Liver (tissue), 9 donors: ENCODE measurements around the gene DEXI. TPM values are rescaled to one million over a fixed set of nuclear protein-coding genes. Genes with fewer than 3 reads are reported as not detected.
A peak's percentile ranks its signal among the peaks of the same experiment; 100 is the strongest.
"Not testable (repeated sequence)": the region's sequence is repeated elsewhere in the genome, so short reads cannot be mapped to it uniquely, and the experiment has no call there.

Source experiments
- DNase-seq: peaks from one replicate; pipeline ENCODE4 v3.0.0-alpha.2; 2017; ENCODE audit warnings: low spot score
- H3K27ac ChIP-seq, 2 donors: one replicate each; pipeline ENCODE4 v1.7.0; 2013; ENCODE audit warnings: inconsistent platforms in 2 of 2, low read length in 2 of 2, control low read depth in 1 of 2, low read depth in 1 of 2, mild to moderate bottlenecking in 1 of 2
- H3K27me3 ChIP-seq, 4 donors: one replicate each; pipeline versions ENCODE4 v1.6.1 to v1.7.0; 2013; ENCODE audit warnings: low read length in 3 of 4, inconsistent platforms in 1 of 4, mild to moderate bottlenecking in 1 of 4, moderate library complexity in 1 of 4; ENCODE audit not compliant: control insufficient read depth in 4 of 4, insufficient read depth in 4 of 4
- H3K36me3 ChIP-seq, 4 donors: one replicate each; pipeline versions ENCODE4 v1.6.1 to v1.7.0; 2013; ENCODE audit warnings: low read length in 3 of 4, mild to moderate bottlenecking in 3 of 4, low read depth in 1 of 4, moderate library complexity in 1 of 4; ENCODE audit not compliant: control insufficient read depth in 4 of 4, insufficient read depth in 3 of 4
- H3K4me1 ChIP-seq, 4 donors: one replicate each; pipeline versions ENCODE4 v1.6.1 to v1.7.0; 2013; ENCODE audit warnings: low read length in 3 of 4, mild to moderate bottlenecking in 3 of 4, moderate library complexity in 1 of 4; ENCODE audit not compliant: control insufficient read depth in 4 of 4, insufficient read depth in 4 of 4
- H3K4me3 ChIP-seq, 3 donors: one replicate each; pipeline versions ENCODE4 v1.6.1 to v1.7.0; 2013; ENCODE audit warnings: low read length in 3 of 3, control low read depth in 1 of 3, low read depth in 1 of 3, mild to moderate bottlenecking in 1 of 3
- H3K9ac ChIP-seq, 2 donors: one replicate each; pipeline ENCODE4 v1.7.0; 2013; ENCODE audit warnings: low read length in 2 of 2, mild to moderate bottlenecking in 2 of 2, moderate library complexity in 2 of 2, control low read depth in 1 of 2, low read depth in 1 of 2
- H3K9me3 ChIP-seq, 4 donors: one replicate each; pipeline versions ENCODE4 v1.6.1 to v1.7.0; 2013; ENCODE audit warnings: low read length in 3 of 4; ENCODE audit not compliant: control insufficient read depth in 4 of 4
- CTCF ChIP-seq: fragments of 150-350 bp; IDR thresholded peaks from 2 replicates; pipeline ENCODE4 v1.5.1; 2017; ENCODE audit warnings: improper control_type of control experiment, low read depth, low read length; ENCODE audit not compliant: missing input control
- FOXA1 ChIP-seq: IDR thresholded peaks from 2 replicates; pipeline ENCODE4 v1.6.1; 2016; ENCODE audit warnings: antibody characterized with exemption
- FOXA2 ChIP-seq: IDR thresholded peaks from 2 replicates; pipeline ENCODE4 v1.6.1; 2016; ENCODE audit warnings: antibody characterized with exemption
- GABPA ChIP-seq, 2 donors: IDR thresholded peaks in 1 of 2; conservative IDR thresholded peaks in 1 of 2; 2 replicates each; pipeline ENCODE4 v1.6.1; 2016; ENCODE audit warnings: antibody characterized with exemption in 2 of 2, mild to moderate bottlenecking in 1 of 2, moderate library complexity in 1 of 2
- HNF4A ChIP-seq, 2 donors: conservative IDR thresholded peaks; 2 replicates each; pipeline ENCODE4 v1.6.1; 2016; ENCODE audit warnings: antibody characterized with exemption in 2 of 2, mild to moderate bottlenecking in 2 of 2
- JUND ChIP-seq, 2 donors: IDR thresholded peaks; 2 replicates each; pipeline ENCODE4 v1.6.1; 2016; ENCODE audit warnings: antibody characterized with exemption in 2 of 2
- MAX ChIP-seq: IDR thresholded peaks from 2 replicates; pipeline ENCODE4 v1.6.1; 2016; ENCODE audit warnings: antibody characterized with exemption
- NR2F2 ChIP-seq: IDR thresholded peaks from 2 replicates; pipeline ENCODE4 v1.6.1; 2016; ENCODE audit warnings: antibody characterized with exemption
- RAD21 ChIP-seq, 2 donors: IDR thresholded peaks; 2 replicates each; pipeline ENCODE4 v1.6.1; 2016; ENCODE audit warnings: antibody characterized with exemption in 2 of 2, mild to moderate bottlenecking in 2 of 2
- REST ChIP-seq: IDR thresholded peaks from 2 replicates; pipeline ENCODE4 v1.6.1; 2016; ENCODE audit warnings: antibody characterized with exemption, mild to moderate bottlenecking
- RXRA ChIP-seq, 2 donors: IDR thresholded peaks; 2 replicates each; pipeline ENCODE4 v1.6.1; 2017 to 2018; ENCODE audit warnings: antibody characterized with exemption in 2 of 2, mild to moderate bottlenecking in 1 of 2
- SP1 ChIP-seq: IDR thresholded peaks from 2 replicates; pipeline ENCODE4 v1.6.1; 2018; ENCODE audit warnings: antibody characterized with exemption, mild to moderate bottlenecking
- TAF1 ChIP-seq: conservative IDR thresholded peaks from 2 replicates; pipeline ENCODE4 v1.6.1; 2016; ENCODE audit warnings: antibody characterized with exemption, mild to moderate bottlenecking
- YY1 ChIP-seq: IDR thresholded peaks from 2 replicates; pipeline ENCODE4 v1.6.1; 2016; ENCODE audit warnings: antibody characterized with exemption, mild to moderate bottlenecking
- ZBTB33 ChIP-seq: IDR thresholded peaks from 2 replicates; pipeline ENCODE4 v1.6.1; 2016; ENCODE audit warnings: antibody characterized with exemption
- WGBS: extraction: QIAGEN DNeasy Blood & Tissue Kit; methylation state at CpG from one replicate; pipeline ENCODE4 v1.1.7; 2013; 5-methylcytosine and 5-hydroxymethylcytosine counted together
- polyA plus RNA-seq, 2 donors: library from polyadenylated mRNA; stranded (reverse) in 1 of 2; unstranded in 1 of 2; fragments of 200-250 nt in 1 of 2; fragments of >200 nt in 1 of 2; fragmentation: Nextera tagmentation in 1 of 2; extraction: Ambion mirVana in 1 of 2; gene quantifications; one replicate each; pipeline versions ENCODE4 v1.2.1 to v1.2.3, GENCODE V29; 2013 to 2015
- total RNA-seq, 2 donors: library from RNA; depleted of rRNA; stranded (reverse); fragments of >200 nt; gene quantifications; one replicate each; pipeline ENCODE4 v1.2.3, GENCODE V29; 2014
- donor health status: healthy.
- donor health status: healthy.
- donor health status: healthy.
- donor health status: healthy.
- donor health status: healthy.

Gene DEXI
- total and polyA plus RNA-seq, 4 donors, result 13.6 to 69.9 (median 41.8) TPM

GRCh38 chr16:10930755-10931093 is 11.5 kb downstream of the DEXI start:
- TF ChIP-seq CTCF, result peak; percentile 7
- no peak for TF ChIP-seq RAD21 (IDR thresholded peaks at IDR 0.05)
- TF ChIP-seq YY1, result no peak
- TF ChIP-seq JUND (IDR thresholded peaks at IDR 0.05), result no peak
- H3K9me3 ChIP-seq, result no peaks in the 10 kb centered on the region
- peaks cover 1 to 5% (median 3%) of the 10 kb centered on the region in 4 donors for H3K36me3 ChIP-seq
- peaks cover 10 to 78% (median 63%) of the 10 kb centered on the region in 4 donors for H3K4me1 ChIP-seq
- DNase-seq, result no peak
- WGBS, result 76% methylated on average over 2 of the region's 2 CpGs
- no peak overlapping the region for H3K4me3 ChIP-seq
- no peak overlapping the region for H3K9ac ChIP-seq
- H3K27me3 ChIP-seq, result no peaks in the 10 kb centered on the region
- peak overlapping the region in 1 of 2 donors; percentile 79 for H3K27ac ChIP-seq

- Histone ChIP-seq H3K4me3 (peak overlapping the region in 1 of 3 donors; percentile 47), H3K9me3 (no peaks in the 10 kb centered on the region), H3K4me1 (peaks cover 7 to 80% (median 61%) of the 10 kb centered on the region in 4 donors), H3K27me3 (no peaks in the 10 kb centered on the region), H3K9ac (no peak overlapping the region), H3K36me3 (peaks cover 1 to 8% (median 4%) of the 10 kb centered on the region in 4 donors), H3K27ac (peak overlapping the region; percentile 53 to 79)
- 65% methylated on average over 15 of the region's 15 CpGs for WGBS
- TF ChIP-seq ZBTB33 (no peak), NR2F2 (no peak), RXRA (IDR thresholded peaks at IDR 0.05) (no peak), HNF4A (conservative IDR thresholded peaks at IDR 0.05) (no peak), GABPA (IDR thresholded peaks at IDR 0.05 in 1 of 2, conservative IDR thresholded peaks at IDR 0.05 in 1 of 2) (no peak), FOXA1 (no peak), TAF1 (no peak)
- DNase-seq, result no peak
Observed at GRCh38 chr16:10929853-10930754, 12.2 kb downstream of the DEXI start.

GRCh38 chr16:10929097-10929496 is 13.2 kb downstream of the DEXI start:
- not testable (repeated sequence) for H3K27me3 ChIP-seq, H3K9ac ChIP-seq, H3K9me3 ChIP-seq, DNase-seq
- Histone ChIP-seq H3K4me1 (peaks cover 11 to 82% (median 63%) of the 10 kb centered on the region in 4 donors), H3K36me3 (peaks cover 1 to 11% (median 4%) of the 10 kb centered on the region in 4 donors), H3K27ac (peak overlapping the region; percentile 53 to 79), H3K4me3 (peak overlapping the region; percentile 7 to 66 (median 47))
- TF ChIP-seq MAX (peak; percentile 46), FOXA2 (peak; percentile 48), RAD21 (IDR thresholded peaks at IDR 0.05) (peak in 1 of 2 donors; percentile 21), SP1 (peak; percentile 63), RXRA (IDR thresholded peaks at IDR 0.05) (peak; percentile 78 to 80), HNF4A (conservative IDR thresholded peaks at IDR 0.05) (peak; percentile 59 to 69), FOXA1 (peak; percentile 18), REST (peak; percentile 29)
- 37% methylated on average over 12 of the region's 12 CpGs for WGBS
